DMS114 treated with DMSO at 0.1 percent for 48 hours (cell line): ENCODE data around the gene PRH1.

ENCODE experiments used
- DNase-seq: peaks from one replicate; lab custom pipeline; 2025; ENCODE audit not compliant: unreplicated experiment; lab: John Stamatoyannopoulos, UW

The PRH1 gene

DNA sequence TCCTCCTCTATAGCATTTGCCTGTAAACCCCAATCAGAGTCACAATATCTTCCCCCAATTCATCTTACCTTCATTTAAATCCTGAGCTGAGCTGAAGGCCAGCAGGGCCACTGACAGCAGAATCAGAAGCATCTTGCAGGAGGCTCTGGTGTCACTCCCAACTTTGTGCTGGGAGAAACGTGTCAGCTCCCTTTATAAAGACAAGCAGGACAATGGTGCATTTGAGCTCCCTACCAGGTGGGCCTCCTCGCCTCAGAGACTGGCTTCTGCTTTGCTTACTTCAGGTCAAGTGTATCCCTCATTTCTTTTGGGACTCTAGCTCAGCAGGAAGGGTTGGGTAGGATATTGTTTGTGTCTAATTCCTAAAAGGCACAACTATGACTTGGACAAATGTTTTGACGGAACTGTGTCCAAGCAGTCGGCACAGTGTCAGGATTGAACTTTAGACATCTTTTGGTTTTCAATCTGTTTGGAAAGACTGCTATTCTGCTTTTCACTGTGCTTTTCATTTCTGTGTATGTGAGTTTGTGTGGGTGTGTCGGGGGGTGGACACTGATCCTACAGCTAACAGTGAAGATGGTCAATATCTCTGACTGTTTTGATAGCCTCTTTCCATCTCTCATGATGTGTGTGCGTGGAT, at the start of gene PRH1:
Gene PRH1, minus strand, starts transcription at position 170 of the 640 bp plus-strand sequence. Its CDS starts 38 bp downstream, at position 132.
- no peak for DNase-seq

- no peak for DNase-seq
These were observed 44.8 kb upstream of the PRH1 start, which contains the start of gene PRH2 for GRCh38 chr12:10928746-10929286. Gene PRH2, plus strand, starts transcription at chr12:10929236. Its CDS starts 38 bp downstream, at chr12:10929274.

DNA sequence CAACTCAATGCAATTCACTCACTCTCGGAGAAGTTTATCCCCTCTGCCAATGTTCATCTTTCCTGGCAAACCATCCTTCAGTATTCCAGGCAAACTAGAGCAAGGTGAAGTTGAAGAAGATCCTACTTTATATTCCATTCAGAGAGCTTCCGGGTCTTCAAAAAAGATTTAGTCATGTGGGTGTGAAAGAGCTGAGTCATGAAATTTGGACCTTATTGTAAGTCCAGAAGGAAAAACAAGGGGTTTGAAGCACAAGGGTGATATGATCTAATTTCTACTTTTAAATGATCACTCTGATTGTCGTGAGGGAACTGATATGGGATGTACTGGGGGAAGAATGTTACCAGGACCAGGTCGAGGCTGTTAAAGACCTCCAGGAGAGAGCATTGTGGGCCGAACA, 42.2 kb upstream of the PRH1 start:
- no peak for DNase-seq

DNA sequence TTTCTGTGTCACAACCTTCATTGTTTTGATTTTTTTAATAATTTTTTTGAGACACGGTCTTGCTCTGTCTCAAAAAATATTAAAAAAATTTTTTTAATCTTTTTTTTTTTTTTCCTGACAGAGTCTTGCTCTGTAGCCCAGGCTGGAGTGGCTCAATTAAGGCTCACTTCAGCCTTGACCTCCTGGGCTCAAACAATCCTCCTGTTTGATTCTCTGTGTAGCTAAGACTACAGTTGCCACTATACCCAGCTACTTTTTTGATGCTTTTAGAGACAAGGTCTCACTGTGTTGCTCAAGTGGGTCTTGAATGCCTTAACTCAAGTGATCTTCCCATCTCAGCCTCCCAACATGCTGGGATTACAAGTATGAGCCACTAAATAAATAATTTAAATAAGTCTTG, 35.8 kb upstream of the PRH1 start:
- no peak for DNase-seq

GRCh38 chr12:10910380-10910779, 26.3 kb upstream of the PRH1 start:
- DNase-seq, result no peak

GRCh38 chr12:10909462-10909861, 25.4 kb upstream of the PRH1 start, which contains the start of gene TAS2R13:
Gene TAS2R13, minus strand, starts transcription at chr12:10909562. Its CDS starts 264 bp downstream, at chr12:10909298.
- no peak for DNase-seq

- DNase-seq, result no peak
These were observed 20.6 kb upstream of the PRH1 start for GRCh38 chr12:10904686-10905085.

GRCh38 chr12:10901427-10901826, 17.4 kb upstream of the PRH1 start:
- no peak for DNase-seq

DNA sequence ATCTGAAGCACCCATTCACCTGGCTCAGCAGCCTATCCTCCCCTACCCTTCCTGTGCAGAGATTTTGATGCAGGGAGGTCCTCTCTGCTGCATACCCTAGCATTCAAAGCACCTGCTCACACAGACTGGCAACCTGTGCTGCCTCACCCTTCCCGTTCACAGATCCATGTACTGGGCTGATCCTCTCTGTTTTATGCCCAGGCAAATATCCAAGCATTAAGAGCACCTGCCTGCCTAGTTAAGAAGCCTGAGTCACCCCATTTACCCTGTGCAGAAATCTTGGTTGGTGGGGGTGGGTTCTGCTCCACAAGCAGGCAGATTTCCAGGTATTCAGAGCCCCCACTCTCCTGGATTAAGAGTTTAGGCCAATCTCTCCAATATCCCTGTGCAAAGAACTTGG, 16.9 kb upstream of the PRH1 start:
- DNase-seq, result no peak

GRCh38 chr12:10900530-10900929, 16.5 kb upstream of the PRH1 start:
- no peak for DNase-seq

GRCh38 chr12:10896854-10897253, 12.8 kb upstream of the PRH1 start:
- DNase-seq, result no peak

DNA sequence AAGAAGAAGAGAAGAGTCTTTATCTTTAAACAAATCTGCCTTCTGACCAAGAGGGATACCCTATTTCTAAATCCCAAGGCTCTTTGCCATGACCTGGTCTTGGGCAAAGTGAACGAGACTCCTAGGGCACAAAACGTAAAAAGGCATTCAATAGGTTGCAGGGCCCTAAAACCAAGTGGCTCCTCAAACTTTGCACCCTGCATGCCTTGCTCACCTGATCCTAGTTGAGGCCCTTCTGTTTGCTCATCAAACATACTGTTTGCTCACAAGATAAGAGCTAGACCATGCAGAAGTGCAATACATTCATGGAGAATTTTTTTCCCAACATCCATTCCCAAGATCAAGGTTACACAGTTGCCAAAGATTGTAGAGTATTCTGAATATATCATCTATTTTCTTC, 7.9 kb upstream of the PRH1 start:
- no peak for DNase-seq

GRCh38 chr12:10889226-10889625, 5.2 kb upstream of the PRH1 start:
- no peak for DNase-seq

DNA sequence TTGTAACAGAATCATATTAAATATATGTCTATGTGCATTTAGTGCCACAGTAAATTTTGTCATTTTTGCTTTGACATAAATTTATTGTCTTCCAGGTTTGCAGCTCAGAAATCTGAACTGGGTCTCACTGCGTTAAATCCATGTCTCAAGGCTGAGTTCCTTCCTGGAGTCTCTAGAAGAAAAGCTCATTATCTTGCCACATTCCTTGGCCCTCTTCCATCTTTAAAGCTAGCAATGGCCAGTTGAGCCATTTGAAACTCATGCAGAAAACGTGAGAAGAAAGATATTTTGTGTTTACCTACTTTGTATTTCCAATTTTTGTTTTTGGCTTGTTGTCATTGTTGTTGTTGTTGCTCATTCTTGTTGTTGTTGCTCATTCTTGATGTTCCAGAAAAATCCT, 10.7 kb downstream of the PRH1 start:
- DNase-seq, result no peak

GRCh38 chr12:10867381-10867780, 16.7 kb downstream of the PRH1 start:
- DNase-seq, result no peak

GRCh38 chr12:10863512-10864218, 20.4 kb downstream of the PRH1 start:
- DNase-seq, result no peak

- DNase-seq, result no peak
These were observed 22.7 kb downstream of the PRH1 start for GRCh38 chr12:10861366-10861765.

DNA sequence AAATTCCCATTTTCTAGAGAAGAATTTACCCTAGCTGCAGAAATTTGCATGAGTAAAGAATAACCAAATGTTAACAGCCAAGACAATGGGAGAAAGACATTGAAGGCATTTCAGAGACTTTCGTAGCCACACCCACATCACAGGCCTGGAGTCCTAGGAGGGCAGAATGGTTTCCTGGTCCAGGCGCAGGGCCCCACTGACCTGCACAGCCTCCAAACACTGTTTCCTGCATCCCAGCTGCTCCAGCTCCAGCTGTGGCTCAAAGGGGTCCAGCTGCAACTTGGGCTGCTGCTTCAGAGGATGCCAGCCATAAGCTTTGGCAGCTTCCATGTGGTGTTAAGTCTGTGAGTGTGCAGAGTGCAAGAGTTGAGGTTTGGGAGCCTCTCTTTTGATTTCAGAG, 28.2 kb downstream of the PRH1 start:
- no peak for DNase-seq

GRCh38 chr12:10853776-10854175, 30.3 kb downstream of the PRH1 start:
- DNase-seq, result no peak

DNA sequence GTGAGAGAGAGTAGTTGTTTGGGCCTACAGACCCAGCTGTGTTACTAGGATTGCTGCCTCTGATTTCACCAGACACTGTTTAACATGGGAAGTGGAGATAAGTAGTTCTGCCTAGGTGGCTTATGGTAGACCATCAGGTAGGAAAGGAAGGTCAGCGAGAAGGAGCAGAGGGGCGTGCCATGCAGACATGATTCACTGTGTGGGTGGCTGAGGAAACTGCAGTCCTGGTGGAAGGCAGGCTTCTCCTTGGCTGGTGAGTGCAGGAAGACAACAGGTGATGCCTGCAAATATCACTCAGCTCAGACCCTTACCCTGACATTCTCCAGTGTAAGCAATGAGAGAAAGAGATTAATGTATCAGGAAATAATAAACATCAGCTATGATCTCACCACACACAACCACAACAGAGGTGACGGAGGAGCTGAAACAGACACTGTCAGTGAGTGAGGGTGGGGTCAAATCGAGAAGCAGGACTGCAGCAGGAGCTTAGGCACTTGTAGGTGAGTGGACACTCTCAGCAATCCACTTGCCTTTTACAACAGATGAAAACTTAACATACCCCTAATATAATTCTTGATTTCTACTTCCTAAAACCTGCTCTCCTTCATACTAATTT, 32.7 kb downstream of the PRH1 start:
- DNase-seq, result no peak

GRCh38 chr12:10849425-10849878, 34.6 kb downstream of the PRH1 start, which contains the start of gene PRR4:
Gene PRR4, minus strand, starts transcription at chr12:10849475. Its CDS starts 38 bp downstream, at chr12:10849437.
- DNase-seq, result no peak

GRCh38 chr12:10847744-10848143, 36.3 kb downstream of the PRH1 start:
- no peak for DNase-seq
